Measurements from ENCODE around the gene IGSF22.

IGSF22 gene

GRCh38 chr11:18743365-18743764, 17.4 kb upstream of the IGSF22 start:
- no peak for DNase-seq

GRCh38 chr11:18741783-18742182, 15.8 kb upstream of the IGSF22 start:
- DNase-seq, result no peak

GRCh38 chr11:18739685-18740084, 13.7 kb upstream of the IGSF22 start:
- DNase-seq, result no peak

- no peak for DNase-seq
Observed at GRCh38 chr11:18737642-18738041, 11.7 kb upstream of the IGSF22 start.

- DNase-seq, result no peak
Observed at GRCh38 chr11:18736590-18737148, 10.7 kb upstream of the IGSF22 start.

- no peak for DNase-seq
Observed at GRCh38 chr11:18733202-18733601, 7.2 kb upstream of the IGSF22 start.

GRCh38 chr11:18731949-18732821, 6.2 kb upstream of the IGSF22 start:
- DNase-seq, result peak; percentile 73

- no peak for DNase-seq
Observed at GRCh38 chr11:18731441-18731840, 5.5 kb upstream of the IGSF22 start.

- DNase-seq, result no peak
Observed at GRCh38 chr11:18730020-18730419, 4.0 kb upstream of the IGSF22 start.

- no peak for DNase-seq
Observed at GRCh38 chr11:18729426-18729825, 3.4 kb upstream of the IGSF22 start.

GRCh38 chr11:18728658-18729057, 2.7 kb upstream of the IGSF22 start:
- no peak for DNase-seq

GRCh38 chr11:18727479-18728236, 1.7 kb upstream of the IGSF22 start:
- DNase-seq, result no peak

GRCh38 chr11:18723991-18724390, 2.0 kb downstream of the IGSF22 start:
- DNase-seq, result no peak

GRCh38 chr11:18722293-18722637, 3.7 kb downstream of the IGSF22 start:
- DNase-seq, result no peak

GRCh38 chr11:18721561-18722292, 4.3 kb downstream of the IGSF22 start:
- peak; percentile 59 for DNase-seq

- DNase-seq, result peak; percentile 78
Observed at GRCh38 chr11:18720808-18721560, 5.0 kb downstream of the IGSF22 start.

- DNase-seq, result no peak
Observed at GRCh38 chr11:18720091-18720807, 5.7 kb downstream of the IGSF22 start.

- no peak for DNase-seq
Observed at GRCh38 chr11:18715476-18715875, 10.5 kb downstream of the IGSF22 start.

- no peak for DNase-seq
Observed at GRCh38 chr11:18714443-18714780, 11.6 kb downstream of the IGSF22 start.

- DNase-seq, result no peak
Observed at GRCh38 chr11:18713646-18714442, 12.1 kb downstream of the IGSF22 start.

GRCh38 chr11:18710545-18710944, 15.4 kb downstream of the IGSF22 start:
- no peak for DNase-seq

All from activated CD4-positive, CD25-positive, alpha-beta regulatory T cell treated with anti-CD3 and anti-CD28 coated beads, Interleukin-2, amount 50 U/mL, for 72 hours (primary cell).